Endothelial cell (in vitro differentiated cells): ENCODE results near the gene TADA3. TPM values are rescaled to one million over a fixed set of nuclear protein-coding genes. Genes with fewer than 3 reads are reported as not detected.

ENCODE experiments used
- DNase-seq: peaks from one replicate; pipeline ENCODE4 v3.0.0; 2021; ENCODE audit warnings: low spot score
- H3K27ac Mint-ChIP-seq: one replicate; pipeline ENCODE4 v1.8.0; 2021; ENCODE audit warnings: mixed read lengths, inconsistent platforms; ENCODE audit not compliant: unreplicated experiment
- H3K27me3 Mint-ChIP-seq: one replicate; pipeline ENCODE4 v1.8.0; 2021; ENCODE audit warnings: mild to moderate bottlenecking, moderate library complexity, mixed read lengths, inconsistent platforms; ENCODE audit not compliant: unreplicated experiment
- H3K36me3 Mint-ChIP-seq: one replicate; pipeline ENCODE4 v1.8.0; 2021; ENCODE audit warnings: mild to moderate bottlenecking, low read depth, mixed read lengths, inconsistent platforms; ENCODE audit not compliant: unreplicated experiment
- H3K4me1 Mint-ChIP-seq: one replicate; pipeline ENCODE4 v1.8.0; 2021; ENCODE audit warnings: mild to moderate bottlenecking, mixed read lengths, inconsistent platforms; ENCODE audit not compliant: unreplicated experiment
- H3K4me3 Mint-ChIP-seq: one replicate; pipeline ENCODE4 v1.8.0; 2021; ENCODE audit warnings: mild to moderate bottlenecking, mixed read lengths, inconsistent platforms; ENCODE audit not compliant: unreplicated experiment
- H3K9me3 Mint-ChIP-seq: one replicate; pipeline ENCODE4 v1.8.0; 2021; ENCODE audit warnings: mixed read lengths, inconsistent platforms; ENCODE audit not compliant: unreplicated experiment
- total RNA-seq: library from RNA; stranded (reverse); fragmentation: NEBNext Ultra II Directional; extraction: Animal tissue kit (Norgen Biotek cat#: 25700); gene quantifications from one replicate; pipeline ENCODE4 v1.2.1, GENCODE V29; 2021; ENCODE audit not compliant: unreplicated experiment
- TF ChIP-seq, protein P1 (sequence below): fragments of 200-600 bp; sonication (generic); IDR thresholded peaks from one replicate; pipeline ENCODE4 v1.5.0; 2021; ENCODE audit warnings: antibody characterized with exemption; ENCODE audit not compliant: unreplicated experiment

Gene TADA3
- total RNA-seq, 1 donor from 2014 or later, result 35.4 TPM

DNA sequence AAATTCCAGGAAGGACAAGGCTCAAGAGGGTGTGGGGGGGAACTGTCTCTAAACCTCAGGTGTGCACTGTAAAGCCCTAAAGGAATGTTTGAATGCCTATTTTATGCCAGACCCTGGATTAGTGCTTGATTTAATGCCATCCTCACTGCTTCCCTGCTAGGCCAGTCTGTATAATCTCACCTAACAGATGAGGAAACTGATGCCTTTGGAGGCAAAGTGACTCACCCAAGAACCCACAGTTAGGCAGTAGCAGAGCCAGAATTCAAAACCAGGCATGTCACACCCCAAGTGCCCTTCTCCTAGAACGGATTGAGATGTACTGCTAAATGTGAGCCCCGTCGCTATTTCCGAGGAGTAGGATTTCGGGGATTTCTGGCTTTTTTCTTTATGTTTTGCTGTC lies 30.4 kb downstream of the TADA3 start:
- Mint-ChIP-seq H3K36me3 (peaks cover 27% of the 10 kb centered on the region), H3K27me3 (peaks cover 5% of the 10 kb centered on the region), H3K9me3 (no peaks in the 10 kb centered on the region), H3K4me1 (peaks cover 3% of the 10 kb centered on the region), H3K27ac (no peak overlapping the region), H3K4me3 (no peak overlapping the region)
- DNase-seq, result no peak
- TF ChIP-seq, protein P1, sequence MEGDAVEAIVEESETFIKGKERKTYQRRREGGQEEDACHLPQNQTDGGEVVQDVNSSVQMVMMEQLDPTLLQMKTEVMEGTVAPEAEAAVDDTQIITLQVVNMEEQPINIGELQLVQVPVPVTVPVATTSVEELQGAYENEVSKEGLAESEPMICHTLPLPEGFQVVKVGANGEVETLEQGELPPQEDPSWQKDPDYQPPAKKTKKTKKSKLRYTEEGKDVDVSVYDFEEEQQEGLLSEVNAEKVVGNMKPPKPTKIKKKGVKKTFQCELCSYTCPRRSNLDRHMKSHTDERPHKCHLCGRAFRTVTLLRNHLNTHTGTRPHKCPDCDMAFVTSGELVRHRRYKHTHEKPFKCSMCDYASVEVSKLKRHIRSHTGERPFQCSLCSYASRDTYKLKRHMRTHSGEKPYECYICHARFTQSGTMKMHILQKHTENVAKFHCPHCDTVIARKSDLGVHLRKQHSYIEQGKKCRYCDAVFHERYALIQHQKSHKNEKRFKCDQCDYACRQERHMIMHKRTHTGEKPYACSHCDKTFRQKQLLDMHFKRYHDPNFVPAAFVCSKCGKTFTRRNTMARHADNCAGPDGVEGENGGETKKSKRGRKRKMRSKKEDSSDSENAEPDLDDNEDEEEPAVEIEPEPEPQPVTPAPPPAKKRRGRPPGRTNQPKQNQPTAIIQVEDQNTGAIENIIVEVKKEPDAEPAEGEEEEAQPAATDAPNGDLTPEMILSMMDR, result no peak

DNA sequence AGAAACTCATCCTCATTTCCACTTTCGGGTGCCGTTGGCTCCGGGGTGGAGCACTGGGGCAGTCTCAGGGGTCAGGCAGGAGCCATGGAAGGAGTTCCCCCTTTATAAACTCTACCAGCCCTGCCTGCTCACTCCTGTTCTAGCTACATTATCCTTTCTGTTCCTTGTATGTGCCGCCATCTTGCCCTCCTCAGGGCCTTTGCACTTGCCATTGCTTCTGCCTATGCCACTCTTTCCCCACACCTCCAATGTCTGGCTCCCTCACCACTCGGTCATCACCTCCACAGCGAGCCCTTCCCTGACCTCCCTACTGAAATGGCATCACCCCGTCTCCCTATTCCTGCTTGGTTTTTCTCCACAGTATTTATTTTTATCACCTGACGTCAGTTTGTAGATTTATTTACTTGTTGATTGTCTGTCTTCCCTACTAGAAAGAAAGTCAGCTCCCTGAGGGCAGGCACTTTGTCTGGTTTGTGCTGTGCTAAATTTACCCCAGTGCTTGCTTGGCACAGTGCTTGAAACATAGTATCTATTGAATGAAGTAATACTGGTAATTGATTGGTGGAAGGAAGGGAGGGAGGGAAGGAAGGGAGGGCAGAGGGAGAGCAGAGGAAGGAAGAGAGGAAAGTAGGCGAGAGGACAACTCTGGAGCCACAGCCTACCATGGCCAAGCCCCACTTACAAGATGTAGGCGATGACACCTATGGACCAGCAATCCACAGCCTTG lies 31.3 kb downstream of the TADA3 start:
- Mint-ChIP-seq H3K27ac (no peak overlapping the region), H3K27me3 (peaks cover 2% of the 10 kb centered on the region), H3K4me3 (peak overlapping the region; percentile 20), H3K4me1 (no peaks in the 10 kb centered on the region), H3K36me3 (peaks cover 31% of the 10 kb centered on the region), H3K9me3 (no peaks in the 10 kb centered on the region)
- TF ChIP-seq, protein P1, result no peak
- DNase-seq, result no peak

DNA sequence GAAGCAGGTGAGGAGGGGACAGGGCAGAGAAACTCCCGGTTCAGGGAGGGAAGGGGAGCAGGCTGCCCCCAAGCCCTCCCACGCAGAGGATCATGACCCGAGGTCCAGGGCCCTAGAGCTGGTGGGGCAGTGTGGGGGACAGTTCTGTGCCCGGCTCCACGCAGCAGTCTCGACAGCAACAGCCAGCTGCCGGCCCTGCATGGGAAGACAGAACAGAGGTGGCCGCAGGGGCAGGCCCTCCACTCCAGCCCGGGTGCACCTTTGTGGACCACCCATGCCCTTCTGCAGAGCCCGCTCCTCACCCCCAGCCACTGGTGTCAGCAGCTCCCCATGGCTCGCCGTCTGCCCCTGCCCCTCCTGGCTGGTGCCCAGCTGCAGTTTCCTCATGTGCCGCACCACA lies 34.8 kb downstream of the TADA3 start:
- Mint-ChIP-seq H3K4me1 (peaks cover 9% of the 10 kb centered on the region), H3K36me3 (peaks cover 36% of the 10 kb centered on the region), H3K4me3 (no peak overlapping the region), H3K9me3 (no peaks in the 10 kb centered on the region), H3K27me3 (peaks cover 6% of the 10 kb centered on the region), H3K27ac (no peak overlapping the region)
- TF ChIP-seq, protein P1, result no peak
- DNase-seq, result no peak

DNA sequence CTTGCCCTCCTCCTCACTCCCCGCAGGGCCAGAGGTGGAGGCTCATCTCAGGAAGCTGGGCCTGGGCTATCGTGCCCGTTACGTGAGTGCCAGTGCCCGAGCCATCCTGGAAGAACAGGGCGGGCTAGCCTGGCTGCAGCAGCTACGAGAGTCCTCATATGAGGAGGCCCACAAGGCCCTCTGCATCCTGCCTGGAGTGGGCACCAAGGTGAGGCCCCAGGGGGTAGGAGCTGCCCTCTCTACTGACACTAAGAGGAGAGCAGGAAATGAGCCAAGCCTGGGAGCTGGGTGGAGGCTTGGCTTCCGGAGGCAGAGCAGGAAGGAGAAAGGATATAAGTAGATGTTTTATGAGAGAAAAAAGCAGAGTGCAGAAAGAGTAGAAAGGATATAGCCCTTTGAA lies 37.6 kb downstream of the TADA3 start:
- H3K27ac Mint-ChIP-seq, result peak overlapping the region; percentile 48
- TF ChIP-seq, protein P1, result no peak
- no peaks in the 10 kb centered on the region for H3K9me3 Mint-ChIP-seq
- H3K4me1 Mint-ChIP-seq, result peaks cover 22% of the 10 kb centered on the region
- H3K4me3 Mint-ChIP-seq, result peak overlapping the region; percentile 84
- no peak for DNase-seq
- H3K27me3 Mint-ChIP-seq, result peaks cover 13% of the 10 kb centered on the region
- H3K36me3 Mint-ChIP-seq, result peaks cover 32% of the 10 kb centered on the region

DNA sequence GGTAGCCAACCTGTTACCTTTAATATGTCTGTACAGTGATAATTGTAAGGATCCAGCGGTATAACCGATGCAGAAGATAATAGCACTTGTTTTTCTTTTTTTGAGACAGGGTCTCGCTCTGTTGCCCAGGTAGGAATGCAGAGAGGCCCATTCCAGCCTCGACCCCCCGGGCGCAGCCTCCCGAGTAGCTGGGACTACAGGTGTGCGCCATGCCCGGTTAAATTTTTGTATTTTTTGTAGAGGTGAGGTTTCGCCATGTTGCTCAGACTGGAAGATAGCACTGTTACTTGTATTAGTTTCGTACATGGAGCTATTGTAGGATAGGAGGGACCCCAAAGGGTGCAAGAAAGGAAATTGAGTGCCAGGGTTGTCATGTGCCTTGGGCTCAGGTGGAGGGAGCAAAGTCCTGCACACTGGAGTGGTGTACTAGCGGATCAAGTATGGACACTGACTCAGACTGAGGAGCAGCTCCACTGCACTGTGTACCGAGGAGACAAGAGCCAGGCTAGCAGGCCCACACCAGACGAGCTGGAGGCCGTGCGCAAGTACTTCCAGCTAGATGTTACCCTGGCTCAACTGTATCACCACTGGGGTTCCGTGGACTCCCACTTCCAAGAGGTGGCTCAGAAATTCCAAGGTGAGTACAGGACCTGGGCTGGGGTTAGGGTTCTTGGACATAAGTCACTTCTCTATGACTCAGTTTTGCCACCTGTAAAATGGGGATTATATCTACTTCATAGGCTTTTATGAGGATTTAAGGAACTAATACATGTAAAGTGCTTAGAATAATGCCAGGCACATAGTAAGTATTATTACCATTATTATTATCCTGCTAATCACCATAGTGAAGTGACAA lies 41.5 kb downstream of the TADA3 start:
- H3K27ac Mint-ChIP-seq, result no peak overlapping the region
- H3K27me3 Mint-ChIP-seq, result peaks cover 19% of the 10 kb centered on the region
- peak overlapping the region; percentile 98 for H3K4me3 Mint-ChIP-seq
- peaks cover 31% of the 10 kb centered on the region for H3K36me3 Mint-ChIP-seq
- peaks cover 32% of the 10 kb centered on the region for H3K4me1 Mint-ChIP-seq
- TF ChIP-seq, protein P1, result no peak
- H3K9me3 Mint-ChIP-seq, result no peaks in the 10 kb centered on the region
- no peak for DNase-seq
